Cardiac muscle cell (in vitro differentiated cells and primary cell): Measurements from ENCODE around the gene RAMP2. TPM values are rescaled to one million over a fixed set of nuclear protein-coding genes. Genes with fewer than 3 reads are reported as not detected.

Source experiments
- DNase-seq, 2 donors: peaks; one replicate each; pipeline versions ENCODE4 v3.0.0 to v3.0.0-alpha.2; 2010 to 2017; ENCODE audit warnings: low read depth in 1 of 2, low spot score in 1 of 2
- H3K27ac ChIP-seq: fragments of 200-600 bp; sonication (generic); 2 replicates; pipeline ENCODE4 v1.5.1; 2016
- H3K27me3 ChIP-seq: fragments of 200-600 bp; sonication (generic); 2 replicates; pipeline ENCODE4 v1.6.0; 2016; ENCODE audit warnings: control low read depth
- H3K36me3 ChIP-seq: fragments of 200-600 bp; sonication (generic); 2 replicates; pipeline ENCODE4 v1.5.1; 2016; ENCODE audit warnings: control low read depth
- H3K4me1 ChIP-seq: fragments of 200-600 bp; sonication (generic); 2 replicates; pipeline ENCODE4 v1.8.1; 2017; ENCODE audit warnings: low read depth, mild to moderate bottlenecking, mixed run types
- H3K4me3 ChIP-seq: fragments of 200-600 bp; sonication (generic); 2 replicates; pipeline ENCODE4 v1.5.1; 2016; ENCODE audit warnings: mild to moderate bottlenecking
- H3K9me3 ChIP-seq: fragments of 200-600 bp; sonication (generic); 2 replicates; pipeline ENCODE4 v1.5.1; 2017; ENCODE audit warnings: low read depth, mild to moderate bottlenecking, control low read depth
- polyA plus RNA-seq: library from polyadenylated mRNA; unstranded; fragments of >200 nt; fragmentation: Nextera tagmentation; extraction: Ambion mirVana; gene quantifications from 2 replicates; pipeline ENCODE4 v1.2.1, GENCODE V29; 2016
- total RNA-seq: library from RNA; depleted of rRNA; stranded (reverse); fragments of >200 nt; gene quantifications from 2 replicates; pipeline ENCODE4 v1.2.3, GENCODE V29; 2016
- TF ChIP-seq, protein P1 (sequence below): IDR thresholded peaks from 2 replicates; pipeline ENCODE4 v1.5.1; 2012; ENCODE audit warnings: low read depth, mild to moderate bottlenecking, low read length

The RAMP2 gene
- total and polyA plus RNA-seq, 2 experiments from 2014 or later = 16.2 to 20.6 TPM

DNA sequence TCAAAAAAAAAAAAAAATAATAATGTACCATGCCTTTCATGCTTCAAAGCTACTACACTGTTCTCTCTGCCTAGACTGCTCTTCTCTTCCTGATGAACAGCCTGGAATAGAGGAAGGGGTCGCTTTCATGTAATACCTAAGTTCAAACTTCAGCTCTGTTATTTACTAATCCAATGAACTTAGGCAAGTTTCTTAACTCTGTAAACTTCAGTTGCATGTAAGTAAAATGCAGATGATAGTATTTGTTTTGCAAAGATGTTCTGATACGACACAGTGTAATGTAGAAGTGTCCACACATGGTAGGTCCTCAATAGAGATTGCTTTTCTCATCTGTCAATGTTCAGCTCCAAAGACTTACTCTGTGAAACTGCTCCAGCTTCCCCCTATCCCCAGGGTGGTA, 30.9 kb downstream of the RAMP2 start:
- Histone ChIP-seq H3K4me3 (no peak overlapping the region), H3K4me1 (no peaks in the 10 kb centered on the region), H3K27me3 (peaks cover under 1% of the 10 kb centered on the region), H3K9me3 (no peaks in the 10 kb centered on the region), H3K36me3 (no peaks in the 10 kb centered on the region), H3K27ac (no peak overlapping the region)
- no peak for DNase-seq
- TF ChIP-seq, protein P1, sequence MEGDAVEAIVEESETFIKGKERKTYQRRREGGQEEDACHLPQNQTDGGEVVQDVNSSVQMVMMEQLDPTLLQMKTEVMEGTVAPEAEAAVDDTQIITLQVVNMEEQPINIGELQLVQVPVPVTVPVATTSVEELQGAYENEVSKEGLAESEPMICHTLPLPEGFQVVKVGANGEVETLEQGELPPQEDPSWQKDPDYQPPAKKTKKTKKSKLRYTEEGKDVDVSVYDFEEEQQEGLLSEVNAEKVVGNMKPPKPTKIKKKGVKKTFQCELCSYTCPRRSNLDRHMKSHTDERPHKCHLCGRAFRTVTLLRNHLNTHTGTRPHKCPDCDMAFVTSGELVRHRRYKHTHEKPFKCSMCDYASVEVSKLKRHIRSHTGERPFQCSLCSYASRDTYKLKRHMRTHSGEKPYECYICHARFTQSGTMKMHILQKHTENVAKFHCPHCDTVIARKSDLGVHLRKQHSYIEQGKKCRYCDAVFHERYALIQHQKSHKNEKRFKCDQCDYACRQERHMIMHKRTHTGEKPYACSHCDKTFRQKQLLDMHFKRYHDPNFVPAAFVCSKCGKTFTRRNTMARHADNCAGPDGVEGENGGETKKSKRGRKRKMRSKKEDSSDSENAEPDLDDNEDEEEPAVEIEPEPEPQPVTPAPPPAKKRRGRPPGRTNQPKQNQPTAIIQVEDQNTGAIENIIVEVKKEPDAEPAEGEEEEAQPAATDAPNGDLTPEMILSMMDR = no peak

DNA sequence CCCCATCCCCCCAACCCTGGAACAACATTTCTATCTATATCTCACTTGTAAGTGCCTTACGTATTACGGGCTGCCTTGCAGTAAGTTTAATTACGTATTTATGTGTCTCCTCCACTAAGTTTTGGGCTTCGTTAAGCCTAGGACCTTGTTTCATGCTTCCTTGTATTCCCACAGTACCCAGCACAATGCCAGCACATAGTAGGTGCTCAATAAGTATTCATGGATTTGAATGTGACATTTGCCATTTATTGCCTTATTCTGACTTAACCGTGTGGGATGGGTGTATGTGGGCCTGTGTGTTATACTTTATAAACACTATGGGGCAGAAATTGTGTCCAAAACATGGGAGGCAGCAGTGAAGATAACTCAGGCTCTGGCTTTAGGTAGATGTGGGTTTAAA, 31.5 kb downstream of the RAMP2 start:
- TF ChIP-seq, protein P1 = no peak
- H3K27ac ChIP-seq = no peak overlapping the region
- no peaks in the 10 kb centered on the region for H3K36me3 ChIP-seq
- H3K4me1 ChIP-seq = no peaks in the 10 kb centered on the region
- no peaks in the 10 kb centered on the region for H3K27me3 ChIP-seq
- no peak overlapping the region for H3K4me3 ChIP-seq
- DNase-seq = no peak
- no peaks in the 10 kb centered on the region for H3K9me3 ChIP-seq

DNA sequence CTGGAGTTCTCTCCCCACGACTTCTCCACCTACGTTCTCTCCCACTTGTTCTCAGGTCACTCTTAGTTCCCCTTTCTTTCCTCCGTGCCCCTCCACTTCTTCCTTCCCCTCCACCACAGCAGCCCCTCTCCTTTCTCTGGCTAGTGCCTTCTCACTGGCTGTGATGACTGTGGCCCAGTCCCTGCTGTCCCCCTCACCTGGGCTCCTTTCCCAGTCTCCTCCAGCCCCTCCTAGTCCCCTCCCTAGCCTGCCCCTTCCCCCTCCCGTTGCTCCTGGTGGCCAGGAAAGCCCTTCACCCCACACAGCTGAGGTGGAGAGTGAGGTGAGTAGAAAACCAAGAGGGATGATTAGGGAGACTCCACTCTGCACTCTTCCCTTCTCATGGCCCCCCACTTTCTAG, 34.0 kb downstream of the RAMP2 start:
- Histone ChIP-seq H3K9me3 (no peaks in the 10 kb centered on the region), H3K4me3 (no peak overlapping the region), H3K36me3 (no peaks in the 10 kb centered on the region), H3K27me3 (no peaks in the 10 kb centered on the region), H3K4me1 (no peaks in the 10 kb centered on the region), H3K27ac (no peak overlapping the region)
- TF ChIP-seq, protein P1 = no peak
- DNase-seq = no peak

DNA sequence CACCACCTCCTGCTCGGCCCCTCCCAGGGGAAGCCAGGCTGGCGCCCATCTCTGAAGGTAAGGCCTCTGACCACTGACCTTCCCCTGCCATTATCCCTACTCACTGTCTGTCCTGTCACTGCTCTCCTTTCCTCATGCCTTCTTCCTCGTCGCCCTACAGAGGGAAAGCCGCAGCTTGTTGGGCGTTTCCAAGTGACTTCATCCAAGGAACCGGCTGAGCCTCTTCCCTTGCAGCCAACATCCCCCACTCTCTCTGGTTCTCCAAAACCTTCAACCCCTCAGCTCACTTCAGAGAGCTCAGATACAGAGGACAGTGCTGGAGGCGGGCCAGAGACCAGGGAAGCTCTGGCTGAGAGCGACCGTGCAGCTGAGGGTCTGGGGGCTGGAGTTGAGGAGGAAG, 34.4 kb downstream of the RAMP2 start:
- TF ChIP-seq, protein P1 = no peak
- Histone ChIP-seq H3K36me3 (no peaks in the 10 kb centered on the region), H3K4me1 (no peaks in the 10 kb centered on the region), H3K27me3 (no peaks in the 10 kb centered on the region), H3K27ac (no peak overlapping the region), H3K4me3 (no peak overlapping the region), H3K9me3 (no peaks in the 10 kb centered on the region)
- no peak for DNase-seq

DNA sequence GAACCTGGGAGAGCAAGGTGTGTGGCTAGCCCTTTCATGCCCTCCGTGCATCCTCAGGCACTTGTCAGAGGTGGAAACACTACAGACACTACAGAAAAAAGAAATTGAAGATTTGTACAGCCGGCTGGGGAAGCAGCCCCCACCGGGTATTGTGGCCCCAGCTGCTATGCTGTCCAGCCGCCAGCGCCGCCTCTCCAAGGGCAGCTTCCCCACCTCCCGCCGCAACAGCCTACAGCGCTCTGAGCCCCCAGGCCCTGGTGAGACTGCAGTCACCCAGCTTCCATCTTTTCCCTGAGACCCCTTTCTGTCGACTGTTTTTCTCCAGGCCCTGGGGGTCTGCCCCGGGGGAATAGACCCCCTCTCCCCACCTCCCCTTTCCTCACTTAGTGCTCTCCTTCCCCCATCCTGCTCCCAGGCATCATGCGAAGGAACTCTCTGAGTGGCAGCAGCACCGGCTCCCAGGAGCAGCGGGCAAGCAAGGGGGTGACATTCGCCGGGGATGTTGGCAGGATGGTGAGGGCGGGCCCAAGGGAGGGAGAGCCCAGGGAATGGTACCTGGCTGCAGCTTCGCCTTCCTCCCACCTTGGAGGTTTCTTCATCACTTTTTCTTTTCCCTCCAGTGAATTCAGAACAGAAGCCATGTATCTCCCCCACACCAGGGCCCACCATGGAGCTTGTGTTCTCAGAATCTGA, 35.2 kb downstream of the RAMP2 start:
- DNase-seq = no peak
- Histone ChIP-seq H3K4me1 (no peaks in the 10 kb centered on the region), H3K27me3 (no peaks in the 10 kb centered on the region), H3K36me3 (no peaks in the 10 kb centered on the region), H3K9me3 (no peaks in the 10 kb centered on the region), H3K27ac (no peak overlapping the region), H3K4me3 (no peak overlapping the region)
- TF ChIP-seq, protein P1 = no peak
